Measurements from ENCODE around the gene PLXDC2.

The PLXDC2 gene

DNA sequence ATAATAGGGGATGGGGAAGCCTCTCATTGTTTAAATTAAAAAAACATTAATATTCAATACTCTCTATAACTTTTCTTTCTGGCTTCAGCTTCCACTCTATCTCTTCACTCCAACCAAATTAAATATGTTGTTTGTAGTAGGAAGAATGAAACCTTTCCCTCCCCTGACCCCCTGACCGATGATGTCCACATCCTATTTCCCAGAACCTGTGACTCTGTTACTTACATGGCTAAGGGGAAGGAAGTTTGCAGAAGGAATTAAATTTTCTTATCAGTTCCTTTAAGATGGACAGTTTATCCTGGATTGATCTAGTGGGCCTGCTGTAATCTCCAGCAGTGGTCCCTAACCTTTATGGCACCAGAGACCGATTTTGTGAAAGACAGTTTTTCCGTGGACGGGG lies 130.0 kb downstream of the PLXDC2 start:
- no peak for DNase-seq

GRCh38 chr10:19946791-19947190 lies 130.6 kb downstream of the PLXDC2 start:
- DNase-seq: no peak

DNA sequence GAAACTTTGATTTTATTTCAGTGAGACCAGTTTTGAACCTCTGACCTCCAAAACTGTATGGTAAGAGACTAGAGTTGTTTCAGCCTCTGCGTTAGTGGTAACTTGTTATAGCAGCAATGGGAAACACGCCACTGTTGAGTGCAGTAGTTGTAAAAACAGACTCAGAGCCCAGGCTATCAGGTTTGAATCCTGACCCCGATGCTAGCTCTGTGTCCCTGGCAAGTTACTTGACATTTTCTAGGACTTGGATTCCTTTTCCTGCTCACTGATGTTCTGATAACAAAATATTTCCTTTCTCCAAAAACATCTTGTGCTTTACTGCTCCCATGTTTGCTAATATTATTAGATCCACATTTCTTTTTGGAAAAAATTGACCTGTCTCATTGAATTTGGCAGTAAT lies 131.0 kb downstream of the PLXDC2 start:
- DNase-seq: no peak

GRCh38 chr10:19947656-19948055 lies 131.4 kb downstream of the PLXDC2 start:
- no peak for DNase-seq

GRCh38 chr10:19952224-19953010 lies 136.2 kb downstream of the PLXDC2 start:
- no peak for DNase-seq

- DNase-seq: no peak
Observed at GRCh38 chr10:19954601-19955000, 138.4 kb downstream of the PLXDC2 start.

- DNase-seq: no peak
Observed at GRCh38 chr10:19956516-19957032, 140.3 kb downstream of the PLXDC2 start.

GRCh38 chr10:19958787-19959186 lies 142.6 kb downstream of the PLXDC2 start:
- no peak for DNase-seq

- DNase-seq: no peak
Observed at GRCh38 chr10:19961076-19962053, 145.1 kb downstream of the PLXDC2 start.

DNA sequence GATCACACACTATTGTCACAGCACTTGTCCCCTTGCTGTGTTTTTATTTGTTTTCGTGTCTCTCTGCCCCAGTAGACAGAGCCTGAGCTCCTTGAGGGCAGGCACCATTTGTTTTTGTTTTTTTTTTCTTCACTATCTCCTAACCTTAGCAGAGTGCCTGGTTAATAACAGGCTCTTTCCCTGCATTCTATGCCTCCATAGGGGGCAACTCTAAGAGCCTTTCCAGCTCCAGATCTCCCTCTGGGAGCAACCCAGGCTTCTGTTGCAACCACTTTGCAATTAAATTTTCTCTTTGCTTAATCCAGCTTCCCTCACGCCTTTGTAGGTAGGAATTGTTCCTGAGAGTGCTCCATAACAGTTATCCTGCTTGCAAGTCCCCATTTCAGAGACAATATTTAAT lies 148.4 kb downstream of the PLXDC2 start:
- DNase-seq: no peak

GRCh38 chr10:19966751-19967150 lies 150.5 kb downstream of the PLXDC2 start:
- no peak for DNase-seq

DNA sequence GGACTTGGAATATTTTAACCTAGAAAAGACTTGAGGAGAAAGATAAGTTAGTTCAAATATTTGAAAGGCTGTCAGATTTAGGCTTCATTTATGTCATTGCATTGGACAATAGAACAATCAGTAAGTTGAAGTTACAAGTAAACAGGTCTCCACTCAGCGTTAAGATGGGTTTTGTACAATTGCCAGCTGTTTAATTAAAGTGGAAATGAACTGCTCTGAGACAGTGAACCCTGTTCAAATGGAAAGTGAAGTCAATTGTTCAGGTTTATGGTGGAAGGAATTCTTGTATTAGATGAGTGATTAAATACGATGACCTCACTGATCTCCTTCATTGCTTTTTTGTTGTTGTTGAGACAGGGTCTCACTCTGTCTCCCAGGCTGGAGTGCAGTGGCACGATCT lies 151.7 kb downstream of the PLXDC2 start:
- no peak for DNase-seq

GRCh38 chr10:19968745-19969144 lies 152.5 kb downstream of the PLXDC2 start:
- DNase-seq: no peak

DNA sequence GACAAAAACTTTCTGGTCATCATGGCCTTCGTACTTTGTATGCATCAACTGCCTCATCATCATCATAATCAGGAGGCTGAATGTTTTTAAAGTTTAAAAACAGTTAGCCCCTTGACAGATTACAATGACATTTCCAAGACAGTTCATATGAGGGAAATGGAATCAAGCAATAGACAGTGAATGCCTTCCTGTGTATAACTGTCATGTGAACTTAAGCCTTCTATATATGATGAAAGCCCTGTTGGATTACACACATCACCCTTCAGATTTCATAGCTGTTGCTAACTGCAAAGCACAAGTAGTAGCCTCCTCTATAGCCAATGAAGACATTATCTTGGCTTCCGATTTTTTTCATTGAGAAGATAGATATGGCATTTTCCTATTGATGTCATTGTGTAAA lies 154.0 kb downstream of the PLXDC2 start:
- DNase-seq: no peak

GRCh38 chr10:19970717-19971116 lies 154.5 kb downstream of the PLXDC2 start:
- no peak for DNase-seq

GRCh38 chr10:19971343-19972052 lies 155.3 kb downstream of the PLXDC2 start:
- no peak for DNase-seq

DNA sequence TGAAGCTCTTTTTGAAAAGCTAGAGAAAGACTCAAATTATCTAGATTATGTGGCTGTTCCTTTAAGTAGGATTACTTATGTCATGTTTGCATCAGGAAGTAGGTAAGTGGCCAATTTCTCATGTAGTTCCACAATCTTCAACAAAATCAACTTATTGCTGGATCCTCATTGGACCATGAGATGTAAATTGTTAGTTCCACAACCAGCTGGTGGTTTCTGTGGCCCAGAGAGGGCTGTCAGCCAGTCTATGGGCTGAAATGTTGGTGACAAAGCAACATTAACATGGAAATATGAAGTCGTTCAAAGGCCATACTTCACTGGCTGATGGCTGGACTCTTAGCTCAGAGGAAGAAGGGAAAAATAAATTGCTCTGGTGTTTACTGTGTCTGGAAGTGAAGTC lies 157.9 kb downstream of the PLXDC2 start:
- DNase-seq: no peak

GRCh38 chr10:19974554-19974953 lies 158.3 kb downstream of the PLXDC2 start:
- DNase-seq: no peak

- no peak for DNase-seq
Observed at GRCh38 chr10:19977097-19977521, 160.9 kb downstream of the PLXDC2 start.

DNA sequence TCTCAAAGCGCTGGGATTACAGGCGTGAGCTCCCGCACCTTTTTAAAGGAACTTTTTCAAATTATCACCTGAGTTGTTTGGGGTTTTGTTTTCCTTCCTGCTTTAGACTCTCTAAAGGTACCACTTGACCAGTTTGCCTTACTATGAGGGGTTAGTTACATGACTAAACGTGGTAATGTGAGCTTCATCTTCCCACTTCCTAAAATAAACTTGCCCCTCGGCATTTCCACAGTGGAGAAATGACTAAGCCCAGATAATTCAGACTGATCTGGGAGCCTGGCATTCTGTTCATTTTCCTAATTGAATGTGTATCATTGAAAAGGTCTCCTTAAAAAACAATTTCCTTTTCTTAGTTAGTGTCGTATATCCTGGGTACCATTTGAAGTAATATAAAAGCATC lies 163.4 kb downstream of the PLXDC2 start:
- DNase-seq: no peak

DNA sequence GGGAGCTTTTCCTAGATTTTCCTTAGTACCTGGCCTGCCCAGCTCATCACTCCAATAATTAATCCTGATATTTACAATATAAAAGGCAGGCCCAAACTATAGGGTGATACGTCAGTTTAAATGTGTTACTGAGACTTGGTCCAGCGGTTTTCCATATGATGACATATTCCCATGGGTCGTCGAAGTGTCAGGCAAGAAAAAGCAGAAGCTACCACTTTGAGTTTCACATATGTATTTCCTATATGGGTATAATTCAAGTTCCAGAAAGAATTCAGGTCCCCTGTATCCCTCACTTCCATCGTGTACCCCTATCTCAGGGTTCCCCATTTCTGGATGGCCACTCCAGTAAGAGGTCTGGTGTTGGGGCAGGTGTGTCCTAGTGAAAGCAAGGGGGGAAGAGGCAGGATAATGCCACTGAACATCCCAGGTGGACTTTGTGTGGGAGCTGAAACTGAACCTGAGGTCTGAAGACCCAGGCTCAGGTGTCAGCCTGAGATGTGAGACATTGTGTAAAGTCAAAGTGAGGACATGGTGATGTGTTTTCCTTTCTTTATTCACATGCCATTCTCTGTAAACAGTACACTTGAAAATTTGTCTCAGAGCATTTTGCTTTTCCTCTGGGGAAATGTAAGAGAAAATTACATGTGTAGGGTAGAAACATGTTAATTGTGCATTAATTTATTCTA lies 167.8 kb downstream of the PLXDC2 start:
- DNase-seq: no peak

DNA sequence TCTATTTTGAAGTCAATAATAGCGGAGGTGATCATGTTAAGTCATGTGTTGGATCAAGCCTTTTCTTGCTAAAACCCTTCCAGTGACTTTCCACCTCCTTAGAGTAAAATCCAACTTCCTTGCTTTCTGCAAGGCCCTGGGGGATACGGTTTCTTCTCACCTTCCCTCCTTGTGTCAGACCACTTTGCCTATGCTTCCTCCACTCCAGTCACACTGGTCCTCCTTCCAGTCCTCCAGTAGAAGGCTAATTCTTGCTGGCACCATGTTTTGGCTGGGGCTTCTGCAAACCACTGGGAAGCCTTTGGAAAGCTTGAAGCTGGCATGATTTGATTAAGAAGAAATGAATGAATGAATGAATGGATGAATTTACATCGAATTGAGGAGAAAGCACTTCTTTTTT lies 169.5 kb downstream of the PLXDC2 start:
- no peak for DNase-seq

Data from GF-D8 (cell line).